NCI-H510A (cell line): ENCODE data around the gene CPEB3.
"Not testable (repeated sequence)": the region's sequence is repeated elsewhere in the genome, so short reads cannot be mapped to it uniquely, and the experiment has no call there.

Experiments used
- DNase-seq: peaks from one replicate; lab custom pipeline; 2025; lab: John Stamatoyannopoulos, UW

CPEB3 gene

DNA sequence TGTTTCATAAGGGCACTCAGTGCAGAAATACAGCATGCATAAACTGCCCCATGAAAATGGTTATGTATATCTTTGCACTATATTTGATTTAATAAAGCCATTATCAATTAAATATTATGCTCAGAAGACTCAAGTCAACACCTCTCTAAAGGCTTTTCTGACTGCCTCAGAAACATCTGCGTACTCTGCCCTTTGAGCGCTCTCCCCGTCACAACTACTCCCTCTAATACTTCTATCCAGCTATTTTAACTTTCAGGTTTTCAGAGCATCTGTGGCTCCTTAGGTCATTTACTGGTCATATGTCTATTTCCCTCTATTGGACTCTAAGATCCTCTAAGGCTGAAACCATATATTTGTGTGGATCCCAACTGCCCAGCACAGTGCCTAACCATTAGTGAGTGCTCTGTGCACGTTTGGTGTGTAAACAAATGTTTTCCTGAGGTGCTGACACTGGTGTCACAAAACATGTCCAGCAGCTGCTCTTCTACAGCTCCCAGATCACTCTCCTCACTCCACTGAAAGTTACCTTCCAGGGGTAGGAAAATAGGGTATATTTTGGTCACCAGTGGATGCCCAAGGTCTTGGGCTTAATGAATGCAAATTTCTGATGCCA lies 188.2 kb downstream of the CPEB3 start:
- no peak for DNase-seq

DNA sequence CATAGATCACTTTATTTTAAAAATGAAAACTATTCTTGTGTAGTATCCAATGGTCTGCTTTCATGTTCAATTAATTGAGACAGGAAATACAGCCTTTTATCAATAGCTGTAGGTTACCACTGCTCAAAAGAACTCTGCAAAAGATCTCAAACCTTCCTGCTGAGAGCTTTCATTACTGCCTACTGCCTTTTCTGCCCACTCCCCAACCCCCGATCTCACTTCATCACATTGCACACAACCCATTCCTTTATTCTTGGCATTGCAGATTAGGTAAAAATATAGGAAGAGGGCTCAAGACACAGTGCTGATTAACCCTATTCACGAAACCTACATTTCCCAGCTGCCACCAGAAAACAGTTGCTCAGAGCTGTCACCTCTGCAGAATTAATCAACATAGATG lies 195.9 kb downstream of the CPEB3 start:
- no peak for DNase-seq

DNA sequence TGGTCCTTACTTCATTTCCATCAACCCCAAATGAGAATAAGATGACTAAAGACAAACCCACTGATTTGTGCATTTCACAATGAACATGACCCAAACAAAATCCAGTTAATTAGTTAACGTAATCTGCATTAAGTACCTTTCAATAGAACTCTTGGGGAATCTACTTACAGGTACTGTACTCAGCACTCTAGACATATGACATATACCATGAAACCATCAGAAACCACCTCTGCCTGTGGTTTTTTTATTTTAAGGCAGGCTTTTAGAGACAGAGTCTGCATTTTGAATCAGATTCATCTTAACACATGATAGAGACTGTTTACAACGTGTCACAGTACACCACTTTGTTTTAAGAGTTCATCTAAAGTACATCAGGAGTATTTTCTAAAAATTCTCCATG lies 198.9 kb downstream of the CPEB3 start:
- DNase-seq, result no peak

- peak; percentile 73 for DNase-seq
Measured at GRCh38 chr10:92087750-92088395, 203.0 kb downstream of the CPEB3 start.

DNA sequence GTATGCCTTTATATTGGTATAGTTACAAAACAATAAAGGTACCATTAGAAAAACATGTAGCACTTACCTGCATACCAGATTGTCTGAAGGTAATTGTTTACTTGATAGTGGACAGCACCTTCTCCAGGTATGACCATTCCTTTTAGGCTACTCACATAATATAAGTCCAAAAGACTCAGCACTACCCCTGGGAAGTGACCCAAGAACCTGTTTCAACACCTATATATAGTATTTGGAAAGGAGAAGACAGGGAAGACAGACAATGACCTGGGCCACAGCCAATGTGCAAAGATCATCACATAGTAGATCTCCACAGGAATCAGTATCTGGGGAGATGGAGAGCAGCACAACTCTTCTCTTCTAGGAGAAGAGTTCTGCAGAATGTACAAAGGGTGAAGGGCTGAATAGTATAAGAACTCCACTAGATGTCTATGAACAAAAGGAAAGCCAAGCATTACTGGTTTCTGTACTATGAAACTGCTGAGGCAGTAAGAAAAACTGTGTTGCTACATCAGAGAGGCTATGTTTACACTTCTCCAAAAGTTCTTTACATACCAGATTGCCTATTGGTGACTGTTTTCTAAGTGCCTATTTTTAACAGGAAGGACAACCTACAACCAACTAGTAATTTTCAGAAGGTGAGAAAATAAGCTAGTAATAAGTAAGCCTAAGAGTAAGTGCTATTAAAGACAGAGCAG lies 208.1 kb downstream of the CPEB3 start:
- no peak for DNase-seq

DNA sequence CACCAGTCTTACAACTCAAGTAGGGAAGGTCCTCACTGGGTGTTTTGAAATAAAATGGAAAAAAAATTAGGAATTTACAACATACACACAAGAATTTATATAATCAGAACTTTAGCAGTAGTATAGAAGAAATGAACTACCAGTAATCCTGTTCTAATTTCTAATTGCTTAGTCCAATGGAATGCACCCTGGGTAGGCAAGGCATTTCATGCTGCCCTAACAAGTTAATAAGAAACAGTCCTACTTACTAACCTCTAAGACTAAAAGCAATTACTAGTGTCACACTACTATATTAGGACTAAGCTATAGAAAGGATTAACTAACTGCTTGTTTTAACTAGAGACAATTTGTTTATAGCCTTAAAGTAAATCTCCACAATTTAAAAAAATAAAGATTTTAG lies 209.2 kb downstream of the CPEB3 start:
- no peak for DNase-seq

GRCh38 chr10:92080244-92080643 lies 210.6 kb downstream of the CPEB3 start:
- DNase-seq, result no peak

DNA sequence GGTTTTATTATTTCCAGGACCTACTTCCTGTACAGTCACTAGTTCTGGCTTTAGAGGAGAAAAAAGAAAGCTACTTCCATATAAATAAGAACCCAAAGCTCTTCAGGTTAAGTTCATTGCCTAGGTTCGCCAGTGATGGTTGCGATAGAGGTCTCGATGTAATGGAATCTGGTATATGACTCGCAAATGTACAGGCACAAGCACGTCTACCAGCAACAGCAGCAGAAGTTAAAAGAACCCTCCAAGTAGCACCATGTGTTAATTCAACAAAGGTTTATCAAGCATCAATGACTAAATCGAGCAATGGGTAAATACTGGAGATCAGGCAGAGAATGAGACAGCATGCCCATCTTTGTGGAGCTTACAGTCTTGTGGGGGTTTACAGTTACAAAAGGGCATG lies 211.9 kb downstream of the CPEB3 start:
- no peak for DNase-seq

DNA sequence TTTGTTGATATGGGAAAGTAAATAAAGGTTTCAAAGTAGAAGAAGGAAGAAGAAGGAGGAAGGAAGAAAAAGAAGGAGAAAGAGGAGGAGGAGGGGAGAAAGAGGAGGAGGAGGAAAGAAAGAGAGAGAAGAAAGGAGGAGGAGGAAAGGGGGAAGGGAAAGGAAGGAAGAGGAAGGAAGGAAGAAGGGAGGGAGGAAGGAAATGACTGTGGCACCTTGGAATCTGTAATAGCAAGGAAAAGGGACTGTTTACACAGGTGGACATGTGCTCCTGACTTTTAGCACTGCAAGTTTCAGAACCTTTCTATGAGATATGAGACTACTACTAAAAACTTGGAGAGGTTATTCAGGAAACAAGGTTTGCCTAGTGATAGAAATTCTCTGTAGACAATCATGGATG lies 214.2 kb downstream of the CPEB3 start:
- DNase-seq, result no peak

DNA sequence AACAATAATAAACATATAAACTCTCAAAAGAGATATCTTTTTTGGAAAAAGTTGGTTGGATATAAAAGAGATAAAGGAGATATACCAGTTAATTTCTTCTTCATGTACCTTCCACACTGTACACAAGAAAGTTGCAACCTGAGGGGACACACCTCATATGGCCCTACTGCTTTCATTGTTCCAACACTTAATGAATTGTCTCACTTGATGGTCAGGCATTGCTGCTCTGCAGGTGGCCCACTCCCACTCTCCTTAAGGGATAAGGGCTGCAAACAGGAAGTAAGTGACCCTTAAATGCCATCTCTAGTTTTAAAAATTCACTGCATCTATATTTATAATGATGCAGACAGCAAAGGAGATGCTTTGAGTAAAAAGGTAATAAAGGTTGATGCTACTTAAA lies 215.0 kb downstream of the CPEB3 start:
- no peak for DNase-seq

DNA sequence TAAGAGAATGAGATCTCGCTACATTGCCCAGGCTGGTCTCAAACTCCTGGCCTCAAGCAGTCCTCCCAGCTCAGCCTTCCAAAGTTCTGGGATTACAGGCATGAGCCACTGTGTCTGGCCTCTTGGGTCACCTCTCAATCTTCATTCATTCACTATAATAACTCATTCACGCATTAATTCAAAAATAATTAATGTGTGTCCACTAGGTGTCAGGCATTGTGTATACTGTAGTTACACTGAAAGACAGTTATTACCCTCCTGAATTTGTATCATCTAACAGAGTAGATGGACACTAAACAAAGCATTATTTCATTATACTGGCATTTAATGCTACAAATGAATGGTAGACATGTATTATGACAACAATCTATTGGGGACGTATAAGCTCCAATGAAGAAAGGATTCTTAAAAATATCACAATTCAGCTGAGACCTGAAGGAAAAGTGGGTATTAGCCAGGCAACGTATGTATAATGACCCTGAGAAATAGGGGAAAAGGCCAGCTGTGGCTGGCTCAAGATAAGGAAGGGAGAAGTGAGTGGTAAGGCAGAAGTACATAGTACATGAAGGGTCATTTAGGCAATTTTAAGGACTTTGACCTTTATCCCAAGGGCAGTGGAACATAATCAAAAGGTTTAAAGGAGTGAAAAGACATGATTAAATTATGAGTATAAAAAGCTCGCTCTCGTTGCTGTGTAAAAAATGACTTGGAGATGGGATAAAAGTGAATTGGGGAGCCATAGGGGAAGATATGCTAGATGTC lies 216.6 kb downstream of the CPEB3 start:
- DNase-seq, result no peak

DNA sequence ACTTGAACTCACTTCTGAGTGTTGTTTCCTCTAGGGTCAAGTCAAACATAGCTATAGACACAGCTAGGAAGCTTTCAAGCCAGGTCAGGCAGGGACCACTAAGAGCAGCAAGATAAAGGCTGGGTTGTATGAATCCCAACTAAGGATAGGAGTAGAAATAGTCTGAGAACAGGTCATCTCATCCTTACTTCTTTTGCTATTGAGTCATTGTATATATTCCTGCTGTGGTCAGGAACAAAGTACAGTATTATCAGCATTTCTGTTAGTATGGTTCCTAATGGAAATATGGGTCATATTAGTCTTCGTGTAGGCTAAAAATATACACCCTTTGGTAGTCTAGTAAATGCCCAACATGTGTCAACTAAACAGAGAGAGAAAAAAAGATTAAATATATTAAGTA lies 222.0 kb downstream of the CPEB3 start:
- DNase-seq, result no peak

GRCh38 chr10:92066386-92066785 lies 224.5 kb downstream of the CPEB3 start:
- no peak for DNase-seq

- DNase-seq, result no peak
Measured at GRCh38 chr10:92064506-92064905, 226.4 kb downstream of the CPEB3 start.

- no peak for DNase-seq
Measured at GRCh38 chr10:92062273-92062672, 228.6 kb downstream of the CPEB3 start.

- no peak for DNase-seq
Measured at GRCh38 chr10:92054807-92055206, 236.1 kb downstream of the CPEB3 start.

DNA sequence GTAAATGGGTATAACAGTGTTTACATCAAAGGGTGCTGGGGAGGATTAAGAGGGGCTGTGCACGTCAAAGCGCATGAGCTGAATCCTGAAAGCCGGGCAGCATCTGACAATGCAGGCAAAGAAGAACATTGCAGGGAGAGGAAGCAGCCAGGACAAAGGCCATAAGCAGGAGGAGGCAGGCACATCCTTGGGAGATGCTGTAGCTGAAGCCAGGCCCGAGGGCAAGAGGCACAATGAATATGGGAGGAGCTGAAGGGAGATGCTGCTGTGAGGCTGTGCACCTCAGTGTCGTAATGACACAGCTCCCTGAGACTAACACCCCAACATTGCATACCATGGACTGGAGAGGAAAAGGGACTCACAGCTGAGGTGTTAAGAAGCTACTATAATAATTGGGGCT lies 238.1 kb downstream of the CPEB3 start:
- no peak for DNase-seq

- DNase-seq, result no peak
Measured at GRCh38 chr10:92052088-92052487, 238.8 kb downstream of the CPEB3 start.

- no peak for DNase-seq
Measured at GRCh38 chr10:92047215-92047614, 243.7 kb downstream of the CPEB3 start.

- no peak for DNase-seq
Measured at GRCh38 chr10:92045641-92046106, 245.2 kb downstream of the CPEB3 start.

DNA sequence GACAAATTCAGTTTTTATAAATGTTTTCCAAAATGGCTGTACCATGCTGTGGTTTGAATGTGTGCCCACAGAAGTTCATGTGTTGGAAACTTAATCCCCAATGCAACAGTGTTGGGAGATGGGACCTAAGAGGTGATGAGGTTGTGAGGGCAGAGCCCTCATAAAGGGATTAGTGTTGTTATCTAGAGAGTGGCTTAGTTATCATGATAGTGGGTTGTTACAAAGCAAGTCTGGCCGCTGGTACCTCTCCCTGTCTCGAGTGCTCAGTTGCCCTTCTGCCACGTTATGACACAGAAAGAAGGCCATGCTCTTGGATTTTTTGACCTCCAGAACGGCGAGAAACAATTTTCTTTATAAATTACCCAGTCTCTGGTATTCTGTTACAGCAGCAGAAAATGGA lies 248.3 kb downstream of the CPEB3 start:
- DNase-seq, result no peak

DNA sequence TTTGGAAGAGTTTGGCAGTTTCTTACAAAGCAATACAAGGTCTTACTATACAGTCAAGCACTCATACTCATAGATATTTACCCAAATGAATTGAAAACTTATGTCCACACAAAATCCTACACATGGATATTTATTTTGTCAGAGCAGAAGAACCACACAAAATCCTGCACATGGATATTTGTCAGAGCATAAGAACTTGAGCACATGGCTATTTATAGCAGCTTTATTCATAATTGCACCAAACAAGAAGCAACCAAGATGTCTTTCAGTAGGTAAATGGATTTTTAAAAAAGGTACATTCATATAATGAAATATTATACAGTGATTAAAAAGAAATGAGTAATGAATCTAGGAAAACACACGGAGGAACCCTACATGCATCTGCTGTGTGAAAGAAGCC lies 251.9 kb downstream of the CPEB3 start:
- DNase-seq, result no peak

- DNase-seq, result not testable (repeated sequence)
Measured at GRCh38 chr10:92033070-92033469, 257.8 kb downstream of the CPEB3 start.
